HG03064 (cell line): ENCODE measurements around the gene MYEOV.

Experiments
- ATAC-seq: cut with Tn5 transposase; IDR thresholded peaks from one replicate; pipeline ENCODE4 v1.9.1; 2021; ENCODE audit warnings: low read depth; ENCODE audit not compliant: unreplicated experiment

Gene MYEOV

DNA sequence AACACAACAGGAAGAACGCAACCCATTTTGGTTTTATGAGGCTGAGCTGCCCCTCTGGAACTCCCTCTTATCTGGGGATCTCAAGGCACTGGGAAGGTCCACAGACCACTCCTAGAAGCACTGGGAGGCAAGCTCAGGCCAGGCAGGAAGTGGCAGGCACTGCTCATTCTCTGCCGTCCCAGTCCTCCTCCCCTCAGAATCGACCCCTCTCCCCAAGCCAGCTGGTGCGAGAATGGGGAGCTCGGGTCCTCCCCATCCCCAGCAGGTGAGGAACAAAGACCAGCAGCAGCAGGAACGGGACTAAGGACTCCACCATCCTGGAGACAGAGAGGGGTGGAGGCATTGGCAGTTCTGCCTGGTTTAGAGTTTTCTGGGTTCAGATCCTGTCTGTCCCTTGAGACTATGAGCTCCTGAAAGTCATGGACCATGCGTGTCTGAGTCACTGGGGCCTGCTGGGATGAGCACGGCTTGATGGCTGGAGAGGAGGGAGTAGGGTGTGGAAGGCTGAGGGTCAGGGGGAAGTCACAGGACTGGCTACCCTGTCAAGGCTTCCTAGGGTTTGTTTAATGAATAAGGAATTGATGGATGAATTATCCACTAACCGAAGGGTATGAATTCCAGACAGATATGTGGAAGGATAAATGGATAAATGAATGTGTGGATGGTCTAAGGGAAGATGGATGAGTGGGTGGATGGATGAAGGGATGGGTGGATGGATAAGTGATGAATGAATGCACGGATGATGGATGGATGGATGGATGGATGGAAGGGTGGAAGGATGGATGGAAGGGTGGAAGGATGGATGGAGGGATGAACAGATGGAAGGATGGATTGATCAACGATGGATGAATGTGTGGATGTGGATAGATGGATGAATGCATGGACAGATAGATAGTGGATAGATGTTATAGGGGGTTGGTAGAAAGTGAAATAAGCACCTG lies 6.4 kb downstream of the MYEOV start:
- no peak for ATAC-seq

DNA sequence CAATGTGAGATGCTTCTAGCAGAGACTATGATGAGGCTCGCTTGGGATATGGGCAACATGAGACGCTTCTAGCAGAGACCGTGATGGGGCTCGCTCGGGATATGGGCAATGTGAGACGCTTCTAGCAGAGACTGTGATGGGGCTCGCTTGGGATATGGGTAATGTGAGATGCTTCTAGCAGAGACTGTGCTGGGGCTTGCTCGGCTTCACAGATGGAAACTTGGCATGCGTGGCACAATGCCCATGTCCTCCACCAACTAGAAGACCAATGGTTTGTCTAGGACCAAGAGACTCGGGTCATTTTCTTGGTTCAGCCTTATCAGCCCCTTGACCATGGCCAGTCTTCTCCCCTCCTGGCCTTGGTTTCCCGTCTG lies 7.1 kb downstream of the MYEOV start:
- ATAC-seq: no peak

DNA sequence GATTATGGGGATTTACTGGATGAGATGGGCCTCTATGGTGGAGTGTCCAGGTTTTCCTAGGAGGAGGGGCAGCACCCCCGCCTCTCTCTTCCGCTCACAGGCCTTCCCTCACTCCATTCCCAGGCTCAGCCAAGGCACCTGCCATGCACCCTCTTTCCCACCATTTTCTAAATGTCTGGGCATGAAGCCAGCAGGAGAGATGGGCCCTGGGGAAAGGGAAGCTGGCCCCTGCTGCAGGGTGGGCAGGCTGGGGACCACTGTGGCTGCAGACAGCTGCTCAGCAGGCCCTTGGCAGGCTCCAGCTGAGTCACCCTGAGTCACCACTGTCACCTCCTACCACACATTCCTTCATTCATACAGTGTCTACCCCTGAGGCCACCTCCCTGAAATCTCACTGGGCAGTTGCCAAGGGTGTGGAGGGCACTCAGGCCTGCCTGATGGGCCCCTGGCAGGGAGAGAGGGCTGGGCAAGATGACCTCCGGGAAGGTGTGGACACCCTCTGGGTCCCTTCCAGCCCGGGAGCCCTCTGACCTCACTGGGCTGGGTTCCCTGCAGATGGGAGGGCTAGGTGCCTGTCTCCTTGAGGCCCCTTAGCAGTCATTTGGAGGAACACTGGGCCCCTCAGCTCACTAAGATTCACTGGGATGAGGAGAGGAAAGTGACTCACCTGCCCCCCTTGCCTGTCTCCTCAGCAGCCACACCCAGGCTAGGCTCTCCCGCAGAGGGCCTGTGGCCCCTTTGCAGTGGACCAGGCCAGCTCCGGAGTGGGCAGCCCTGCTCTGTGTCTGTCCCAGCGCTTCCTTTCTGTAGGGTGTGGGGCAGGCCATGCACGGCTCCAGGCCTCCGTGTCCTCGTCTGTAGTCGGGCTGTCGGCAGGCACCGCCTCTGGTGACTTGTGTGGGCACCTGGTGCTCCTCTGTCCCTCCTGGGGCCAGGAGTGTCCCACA lies 7.8 kb downstream of the MYEOV start:
- no peak for ATAC-seq

DNA sequence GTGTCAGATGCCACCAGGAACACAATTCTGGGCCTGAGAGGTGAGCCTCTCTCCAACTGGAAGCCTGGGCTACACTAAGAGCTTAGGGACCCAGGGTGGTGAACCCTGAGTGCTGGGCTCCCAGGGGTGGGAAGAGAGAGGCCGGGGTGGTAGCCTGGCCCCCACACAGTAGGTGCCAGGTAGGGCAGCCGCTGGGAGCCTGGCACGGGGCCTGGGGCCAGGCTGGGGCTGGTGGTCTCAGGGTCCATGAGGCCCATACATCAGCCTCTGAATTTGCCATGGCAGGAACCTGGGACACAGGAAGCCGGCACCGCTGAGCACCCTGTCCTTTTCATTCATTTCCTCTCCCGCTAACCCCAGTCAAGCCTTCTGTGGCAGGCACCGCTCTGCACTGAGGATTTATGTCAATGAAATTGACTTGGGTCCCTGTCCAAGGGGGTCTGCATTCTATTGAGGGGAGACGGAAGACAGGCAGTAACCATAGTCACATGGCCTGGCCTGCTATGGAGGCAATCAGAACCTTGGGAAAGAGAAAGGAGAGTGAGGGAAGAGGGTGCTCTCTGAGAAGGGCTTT lies 8.6 kb downstream of the MYEOV start:
- no peak for ATAC-seq

DNA sequence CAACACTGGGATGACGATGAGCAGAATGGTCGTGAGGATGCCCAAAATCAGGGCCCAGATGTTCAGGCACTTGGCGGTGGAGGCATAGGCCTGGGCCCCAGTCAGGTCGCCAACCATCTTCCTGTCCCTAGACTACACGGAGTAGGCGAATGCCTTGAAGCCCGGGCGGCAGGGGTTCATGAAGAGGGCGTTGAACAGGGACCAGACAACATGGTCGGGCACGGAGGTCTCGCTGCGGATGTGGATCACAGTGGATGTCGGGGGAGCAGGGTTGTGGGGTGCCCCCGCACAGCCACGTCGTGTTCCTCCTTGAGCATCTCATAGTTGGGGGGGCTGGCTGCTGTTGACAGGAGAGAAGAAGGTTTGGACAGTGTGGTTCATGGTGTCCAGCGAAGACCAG lies 9.5 kb downstream of the MYEOV start:
- ATAC-seq: no peak

DNA sequence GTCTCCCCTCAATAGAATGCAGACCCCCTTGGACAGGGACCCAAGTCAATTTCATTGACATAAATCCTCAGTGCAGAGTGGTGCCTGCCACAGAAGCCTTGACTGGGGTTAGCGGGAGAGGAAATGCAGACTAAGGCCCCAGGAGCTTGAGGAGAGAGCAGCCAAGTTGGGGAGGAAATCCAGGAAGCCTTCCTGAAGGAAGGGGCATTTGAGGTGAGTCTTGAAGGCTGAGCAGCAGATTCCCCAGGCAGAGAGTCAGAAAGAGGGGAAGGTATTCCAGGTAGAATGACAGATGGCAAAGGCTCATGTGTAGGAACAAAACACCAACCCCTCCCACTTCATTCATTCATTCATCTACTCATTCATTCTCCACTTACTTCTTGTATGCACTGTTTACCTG lies 10.3 kb downstream of the MYEOV start:
- no peak for ATAC-seq

DNA sequence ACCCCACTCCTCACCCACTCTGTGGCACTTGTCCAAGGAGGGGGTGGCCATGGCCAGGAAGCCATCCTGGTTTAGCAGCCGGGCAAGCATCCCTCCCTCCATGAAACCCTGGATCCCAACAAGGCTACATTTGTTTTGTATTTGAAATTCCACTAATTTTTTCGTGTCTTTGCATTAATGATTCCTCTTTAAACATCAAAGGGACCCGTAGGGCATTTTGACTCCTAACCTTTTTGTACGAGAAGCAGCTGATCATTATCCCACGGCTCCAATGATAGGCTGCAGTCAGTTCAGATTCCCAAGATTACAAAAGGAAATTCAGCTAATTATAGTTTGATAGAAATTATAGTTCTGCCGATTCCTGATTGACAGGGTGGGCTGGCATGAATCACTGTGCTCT lies 10.7 kb downstream of the MYEOV start:
- no peak for ATAC-seq

DNA sequence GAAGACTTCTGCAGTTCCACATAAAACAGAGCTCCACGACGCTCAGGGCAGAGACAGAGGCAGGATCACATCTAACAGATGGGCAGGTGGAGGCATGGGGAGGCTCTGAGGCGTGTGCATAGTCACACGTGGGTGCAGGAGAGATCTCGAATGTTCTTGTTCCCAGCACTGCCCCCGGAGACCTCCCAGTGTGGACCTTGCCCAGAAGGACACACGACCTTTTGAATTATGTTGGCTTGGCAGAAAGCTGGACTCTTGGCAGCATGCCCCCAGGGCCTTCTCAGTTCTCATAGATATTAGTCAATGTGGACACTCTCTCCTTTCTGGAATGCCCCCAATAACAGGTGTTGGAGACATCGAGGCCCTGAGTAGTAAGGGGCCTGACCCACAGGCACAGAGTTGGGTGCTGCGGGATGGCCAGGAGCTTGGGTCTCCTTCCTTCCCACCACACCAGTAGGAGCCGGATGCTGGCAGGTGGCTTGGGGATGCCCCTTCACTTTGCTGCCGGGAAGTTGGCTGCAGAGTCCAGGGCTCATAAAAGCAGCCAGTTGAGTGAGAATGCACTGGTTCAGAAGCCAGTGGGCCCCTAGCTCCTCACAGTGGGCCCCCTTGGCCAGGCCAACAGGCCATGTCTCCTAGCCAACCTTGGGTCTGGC lies 12.1 kb downstream of the MYEOV start:
- no peak for ATAC-seq

DNA sequence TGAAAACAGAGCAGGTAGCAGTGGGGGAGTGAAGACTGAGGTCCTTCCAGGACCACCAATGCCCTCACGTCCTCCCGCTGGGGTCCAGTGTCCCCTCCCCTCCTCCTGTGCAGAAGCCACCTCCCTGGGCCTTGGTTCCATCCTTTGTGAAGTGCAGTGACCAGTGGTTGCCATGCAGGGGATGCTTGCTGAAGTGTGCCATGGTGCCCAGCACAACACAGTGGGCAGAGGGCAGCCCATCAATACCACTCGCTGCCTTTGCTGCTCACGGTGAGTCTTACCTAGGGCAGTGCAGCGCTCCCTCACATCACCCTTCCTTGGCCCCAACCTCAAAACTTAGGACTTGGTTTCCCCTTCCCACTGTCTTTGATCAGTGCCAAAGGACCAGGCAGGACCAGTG lies 12.9 kb downstream of the MYEOV start:
- ATAC-seq: no peak

DNA sequence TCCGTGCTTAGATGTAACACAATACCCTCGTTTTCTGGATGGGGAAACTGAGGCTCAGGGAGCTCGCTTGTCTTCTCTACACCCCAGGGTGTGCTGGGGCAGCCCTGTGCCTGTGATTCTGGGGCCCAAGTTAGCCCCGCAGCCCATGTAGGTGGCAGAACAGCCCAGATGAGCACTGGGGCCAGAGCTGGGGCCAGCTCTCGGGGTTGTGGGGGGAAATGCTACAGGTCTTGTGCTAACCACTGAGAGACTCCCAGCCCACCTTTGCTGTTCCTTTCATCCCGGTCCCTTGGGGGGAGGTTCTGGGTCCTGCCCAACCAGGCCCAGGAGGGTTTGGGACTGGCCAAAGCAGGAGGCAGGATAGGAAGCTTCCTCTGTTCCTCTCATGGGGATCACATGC lies 13.5 kb downstream of the MYEOV start:
- no peak for ATAC-seq

DNA sequence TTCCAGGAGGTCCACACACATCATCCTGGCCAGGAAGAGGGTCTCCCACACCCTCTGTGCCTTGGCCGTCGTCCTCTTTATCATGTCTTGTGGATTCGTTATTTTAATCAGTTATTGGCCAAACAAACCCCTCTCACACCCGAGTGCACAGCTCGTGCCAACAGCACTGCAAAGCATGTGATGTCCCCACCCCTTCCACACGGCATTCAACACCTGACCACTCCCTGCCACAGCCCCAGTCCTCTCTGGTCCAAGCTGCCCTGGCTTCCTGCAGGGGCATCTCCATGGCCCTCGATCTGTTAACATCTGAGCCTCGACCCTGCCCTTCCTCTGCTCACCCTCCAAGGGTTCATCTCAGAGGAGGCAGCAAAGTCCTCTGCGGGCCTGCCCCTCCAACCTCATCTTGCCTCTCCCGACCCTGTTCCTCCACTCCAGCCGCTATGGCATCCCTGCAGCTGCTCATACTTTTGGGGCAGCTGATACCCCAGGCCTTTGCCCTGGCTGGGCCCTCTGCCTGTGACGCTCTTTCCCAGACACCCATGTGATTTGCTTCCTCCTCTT lies 14.0 kb downstream of the MYEOV start:
- ATAC-seq: no peak

DNA sequence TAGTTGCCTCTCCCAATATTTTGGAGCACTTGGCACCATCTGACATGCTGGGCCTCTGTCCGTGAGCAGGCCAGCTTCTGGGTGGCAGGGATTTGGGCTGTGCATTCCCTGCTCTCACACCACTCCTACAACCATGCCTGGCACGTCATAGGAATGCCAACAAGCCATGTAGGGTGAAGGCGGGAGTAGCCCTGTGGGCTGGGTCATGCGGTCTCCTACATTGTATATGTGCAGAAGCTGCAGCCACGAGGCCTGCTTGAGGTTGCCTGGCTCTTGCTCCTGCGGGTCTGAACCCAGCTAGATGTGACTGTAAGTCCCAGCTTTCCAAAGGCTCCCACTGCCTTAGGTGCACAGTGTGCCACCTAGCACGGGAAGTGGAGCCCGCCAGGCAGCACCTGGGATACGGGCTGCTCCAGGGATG lies 14.5 kb downstream of the MYEOV start:
- ATAC-seq: no peak

DNA sequence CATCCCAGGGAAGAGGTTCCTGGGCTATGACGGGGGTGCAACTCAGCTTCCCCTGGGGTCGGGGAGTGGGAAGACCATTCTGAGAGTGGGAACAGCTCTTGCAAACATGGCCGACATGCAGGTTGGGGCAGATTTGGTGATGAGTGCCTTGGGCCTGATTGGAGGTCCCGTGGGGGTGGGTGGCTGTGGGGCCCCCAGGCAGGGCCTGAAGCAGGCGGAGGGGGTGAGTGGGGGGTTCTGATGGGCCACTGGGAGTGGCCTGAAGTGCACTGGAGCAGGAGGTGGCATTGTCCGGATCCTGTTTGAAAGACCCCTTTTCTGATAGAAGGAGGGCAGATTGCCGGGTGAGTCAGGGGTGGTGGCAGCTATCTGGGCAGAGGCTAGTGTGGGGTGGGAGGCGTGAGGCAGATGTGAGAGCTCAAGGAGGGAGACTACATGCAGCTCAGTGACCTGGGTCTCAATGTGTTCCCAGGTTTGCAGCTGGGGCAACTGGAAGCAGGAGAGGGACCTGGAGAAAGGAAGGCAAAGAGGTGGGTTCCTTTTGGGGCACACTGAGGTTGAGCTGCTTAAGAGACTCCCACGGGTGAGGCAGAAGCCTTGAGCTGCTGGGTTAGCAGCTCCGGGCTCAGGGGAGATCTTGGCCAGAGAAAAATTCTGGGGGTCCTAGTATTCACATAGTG lies 15.1 kb downstream of the MYEOV start:
- ATAC-seq: no peak

DNA sequence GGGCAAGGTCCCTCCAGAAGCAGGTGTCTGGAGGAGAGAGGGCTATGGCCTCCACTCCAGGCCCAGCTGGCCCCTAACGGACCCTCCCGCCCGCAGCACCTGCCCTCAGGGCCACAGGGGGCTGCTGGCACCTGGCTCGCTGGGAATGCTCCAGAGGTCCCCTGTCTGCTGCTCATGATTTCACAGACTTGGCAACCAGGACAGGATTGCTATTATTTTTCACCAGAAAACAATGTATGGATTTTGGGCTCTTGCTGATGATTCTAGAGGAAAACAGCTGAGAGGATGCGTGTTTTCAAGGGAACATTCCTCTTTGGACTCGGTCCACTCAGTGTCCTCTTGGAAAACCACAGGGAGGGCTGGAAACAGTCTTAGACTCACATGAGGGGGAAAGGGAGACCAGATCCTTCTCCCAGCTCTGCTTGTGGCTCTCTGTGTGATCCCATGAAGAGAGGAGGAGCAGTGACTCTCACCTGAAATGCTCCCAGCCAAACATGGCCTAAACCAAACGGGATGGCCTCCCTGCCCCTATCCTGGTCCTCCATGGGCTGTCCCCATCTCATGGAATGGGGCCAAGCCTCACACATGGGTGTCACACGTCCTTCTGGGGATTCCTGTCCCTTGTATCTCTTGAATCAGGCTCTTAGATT lies 15.8 kb downstream of the MYEOV start:
- no peak for ATAC-seq

DNA sequence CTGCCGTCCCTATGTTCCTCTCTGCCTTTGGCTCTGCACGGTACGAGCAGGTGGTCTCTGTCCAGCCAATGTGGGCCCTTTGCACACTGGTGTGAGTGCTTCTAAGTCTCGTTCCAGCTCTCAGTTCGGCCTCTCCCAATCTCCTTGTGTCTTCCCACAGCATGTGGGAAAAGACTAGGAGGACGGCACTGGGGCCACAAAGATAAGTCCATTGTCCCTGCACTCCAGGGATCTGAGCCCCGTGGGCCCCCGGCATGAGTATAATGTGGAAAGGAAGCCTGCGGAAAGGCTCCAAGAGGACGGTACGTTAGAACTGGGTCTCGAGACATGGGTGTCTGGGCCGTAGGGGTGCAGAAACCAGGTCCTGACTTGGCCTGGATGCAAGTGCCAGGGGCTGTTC lies 16.4 kb downstream of the MYEOV start:
- no peak for ATAC-seq

DNA sequence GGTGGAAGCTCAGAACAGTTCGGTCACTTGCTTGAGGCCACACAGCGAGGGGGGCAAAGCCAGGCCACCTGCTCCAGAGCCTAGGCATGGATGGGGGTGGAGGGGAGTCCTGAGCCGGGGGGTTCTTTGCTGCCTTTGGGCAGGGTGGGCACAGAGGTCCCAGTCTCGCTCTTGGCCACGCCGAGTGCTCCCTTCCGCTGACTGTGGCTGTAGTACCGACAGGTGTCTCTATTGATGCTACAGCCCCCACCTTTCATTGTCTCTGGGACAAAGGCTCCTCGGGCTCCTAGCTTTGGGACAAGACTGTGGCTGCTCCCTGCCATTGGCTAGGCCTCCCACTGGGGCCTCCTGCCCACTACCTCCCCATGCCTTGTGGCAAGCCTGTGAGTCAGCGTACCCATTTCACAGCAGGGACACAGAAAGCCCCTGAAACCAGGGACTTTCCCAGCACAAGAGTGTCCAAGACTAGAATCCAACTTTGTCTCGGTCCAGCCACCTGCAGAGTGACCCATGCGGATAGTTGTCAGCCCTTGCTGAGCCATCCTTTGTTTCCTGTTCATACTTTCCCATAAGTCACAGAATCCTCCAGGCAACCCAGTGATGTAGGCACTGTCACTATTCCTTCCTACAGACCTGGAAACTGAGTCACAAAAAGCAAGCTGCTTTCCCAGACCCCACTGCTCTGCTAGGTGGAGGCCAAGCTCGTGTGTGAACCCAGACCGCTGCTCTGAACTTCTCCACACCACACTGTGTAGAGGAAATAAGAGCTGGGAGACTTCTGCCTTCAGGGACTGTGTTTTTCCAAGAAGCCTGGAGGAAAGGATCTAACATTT lies 17.2 kb downstream of the MYEOV start:
- ATAC-seq: no peak

DNA sequence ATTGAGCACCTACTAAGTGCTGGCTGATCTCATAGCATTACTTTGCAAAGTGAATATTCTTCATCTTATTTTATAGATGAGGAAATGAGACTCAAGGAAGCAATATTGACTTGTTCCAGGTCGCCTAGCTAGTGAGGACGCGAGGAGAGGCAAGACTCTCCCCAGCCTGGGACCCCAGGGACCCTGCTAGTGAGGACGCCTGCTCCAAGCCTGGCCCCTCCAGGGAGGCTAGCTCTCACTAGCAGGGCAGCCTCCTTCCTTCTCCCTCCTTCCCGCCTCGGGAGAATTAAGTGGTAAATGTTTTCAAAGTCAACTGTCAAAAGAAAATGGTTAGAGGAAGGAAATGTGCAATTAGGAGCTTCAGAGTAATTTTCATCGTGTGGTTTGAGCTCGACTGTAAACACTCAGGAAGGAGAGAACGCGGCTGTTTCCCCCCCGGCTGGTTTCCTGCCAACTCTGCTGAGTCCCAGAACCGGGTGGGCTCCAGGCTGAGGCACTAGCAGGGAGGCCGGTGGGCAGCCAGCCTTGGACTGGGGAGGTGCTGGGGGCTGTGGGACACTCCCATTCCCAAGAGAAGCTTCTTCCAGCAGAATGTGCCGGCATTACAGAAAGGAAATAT lies 17.9 kb downstream of the MYEOV start:
- ATAC-seq: no peak
